Lower leg skin (tissue), 4 donors: ENCODE results near the gene NEURL1. TPM values are rescaled to one million over a fixed set of nuclear protein-coding genes. Genes with fewer than 3 reads are reported as not detected.

Experiments
- DNase-seq, 2 donors: peaks; one replicate each; pipeline ENCODE4 v3.0.0-alpha.2; 2019; ENCODE audit warnings: low spot score in 2 of 2
- H3K4me3 ChIP-seq: fragments of 200-600 bp; sonication (generic); 2 replicates; pipeline ENCODE4 v1.5.1; 2017; ENCODE audit warnings: mild to moderate bottlenecking, low read depth; ENCODE audit not compliant: poor library complexity, severe bottlenecking
- CTCF ChIP-seq, 3 donors: fragments of 450-650 bp; IDR thresholded peaks; one replicate each; pipeline ENCODE4 v1.5.1; 2016; ENCODE audit warnings: antibody characterized with exemption in 3 of 3, mild to moderate bottlenecking in 3 of 3, moderate library complexity in 2 of 3
- POLR2A ChIP-seq, 2 donors: fragments of 450-650 bp; IDR thresholded peaks; one replicate each; pipeline ENCODE4 v1.6.1; 2016 to 2017; ENCODE audit warnings: antibody characterized with exemption in 2 of 2, mild to moderate bottlenecking in 1 of 2, moderate library complexity in 1 of 2
- WGBS, 2 donors: methylation state at CpG; one replicate each; pipeline ENCODE4 v1.1.5; 2018; 5-methylcytosine and 5-hydroxymethylcytosine counted together
- intact Hi-C: fragments of 100-400 bp; cut with DNase I; formaldehyde crosslinking; loops from one replicate; pipeline ENCODE4 v1.15.0; 2023; ENCODE audit warnings: low total_unique reads
- total RNA-seq, 4 donors: library from RNA; depleted of rRNA; stranded (reverse); fragments of >200 nt; gene quantifications; one replicate each; pipeline ENCODE4 v1.1.0, GENCODE V29; 2016

NEURL1 gene
- total RNA-seq, 4 donors from 2014 or later = 0.13 to 0.23 (median 0.22) TPM; not detected in 1

GRCh38 chr10:103546401-103546800 lies 52.9 kb downstream of the NEURL1 start:
- 77 to 100% methylated on average over 1 of the region's 1 CpG for WGBS, 2 donors
- intact Hi-C loops = no loop called here
- H3K4me3 ChIP-seq = no peak overlapping the region
- TF ChIP-seq POLR2A (IDR thresholded peaks at IDR 0.05) (no peak), CTCF (IDR thresholded peaks at IDR 0.05) (no peak)
- no peak for DNase-seq

- 84 to 85% methylated on average over 10 of the region's 10 CpGs for WGBS, 2 donors
- TF ChIP-seq CTCF (IDR thresholded peaks at IDR 0.05) (no peak), POLR2A (IDR thresholded peaks at IDR 0.05) (no peak)
- no peak overlapping the region for H3K4me3 ChIP-seq
- intact Hi-C loops = no loop called here
- peak in 1 of 2 donors; percentile 79 for DNase-seq
These were observed 54.0 kb downstream of the NEURL1 start for GRCh38 chr10:103547391-103547946.

GRCh38 chr10:103548006-103548405 lies 54.5 kb downstream of the NEURL1 start:
- intact Hi-C loops = no loop called here

GRCh38 chr10:103548581-103549348 lies 55.3 kb downstream of the NEURL1 start:
- peak in 1 of 2 donors; percentile 29 for DNase-seq
- WGBS, 2 donors = 68 to 76% methylated on average over 12 of the region's 12 CpGs
- no peak for TF ChIP-seq CTCF (IDR thresholded peaks at IDR 0.05)
- intact Hi-C loops = no loop called here
- H3K4me3 ChIP-seq = no peak overlapping the region

More at GRCh38 chr10:103548006-103548405, 54.5 kb downstream of the NEURL1 start:
- WGBS, 2 donors = 92% methylated on average over 3 of the region's 3 CpGs
- no peak overlapping the region for H3K4me3 ChIP-seq
- no peak for DNase-seq
- TF ChIP-seq CTCF (IDR thresholded peaks at IDR 0.05) = no peak
- no peak for TF ChIP-seq POLR2A (IDR thresholded peaks at IDR 0.05)

GRCh38 chr10:103549349-103549685 lies 55.8 kb downstream of the NEURL1 start:
- DNase-seq = peak in 1 of 2 donors; percentile 61
- 61 to 65% methylated on average over 3 of the region's 3 CpGs for WGBS, 2 donors
- TF ChIP-seq POLR2A (IDR thresholded peaks at IDR 0.05) = no peak
- no peak for TF ChIP-seq CTCF (IDR thresholded peaks at IDR 0.05)
- intact Hi-C loops = no loop called here
- no peak overlapping the region for H3K4me3 ChIP-seq
